H1 (cell line): ENCODE results near the gene HERC4.

Experiments used
- EZH2 ChIP-seq: fragments of 200-600 bp; sonication (generic); IDR thresholded peaks from 2 replicates; pipeline ENCODE4 v1.7.1; 2012; ENCODE audit warnings: low read depth, mild to moderate bottlenecking, moderate library complexity, low read length, inconsistent platforms; ENCODE audit not compliant: severe bottlenecking
- MAX ChIP-seq: IDR thresholded peaks from 2 replicates; pipeline ENCODE4 v1.6.1; 2012; ENCODE audit warnings: inconsistent platforms
- POLR2A ChIP-seq, 2 experiments: IDR thresholded peaks; 1 replicate in 1 of 2; 2 replicates in 1 of 2; pipeline ENCODE4 v1.6.1; 2011; ENCODE audit warnings: low read depth in 2 of 2, low read length in 2 of 2, mild to moderate bottlenecking in 2 of 2; ENCODE audit errors: control extremely low read depth in 1 of 2
- RNF2 ChIP-seq: fragments of 200-900, 300-1000 bp; sonication (generic); IDR thresholded peaks from 2 replicates; pipeline ENCODE4 v1.7.1; 2016; ENCODE audit warnings: borderline replicate concordance, low read depth, mild to moderate bottlenecking, antibody characterized with exemption, low read length; ENCODE audit not compliant: poor library complexity, severe bottlenecking; ENCODE audit errors: missing control alignments
- YY1 ChIP-seq: IDR thresholded peaks from 2 replicates; pipeline ENCODE4 v1.6.1; 2011; ENCODE audit warnings: low read depth, mild to moderate bottlenecking, low read length
- ZNF274 ChIP-seq: IDR thresholded peaks from 2 replicates; pipeline ENCODE4 v1.7.0; 2012; ENCODE audit warnings: low read length, borderline replicate concordance; ENCODE audit errors: extremely low read depth
- TF ChIP-seq, protein P1 (sequence below): IDR thresholded peaks from 2 replicates; pipeline ENCODE4 v1.6.1; 2012; ENCODE audit warnings: low read length, inconsistent platforms

DNA sequence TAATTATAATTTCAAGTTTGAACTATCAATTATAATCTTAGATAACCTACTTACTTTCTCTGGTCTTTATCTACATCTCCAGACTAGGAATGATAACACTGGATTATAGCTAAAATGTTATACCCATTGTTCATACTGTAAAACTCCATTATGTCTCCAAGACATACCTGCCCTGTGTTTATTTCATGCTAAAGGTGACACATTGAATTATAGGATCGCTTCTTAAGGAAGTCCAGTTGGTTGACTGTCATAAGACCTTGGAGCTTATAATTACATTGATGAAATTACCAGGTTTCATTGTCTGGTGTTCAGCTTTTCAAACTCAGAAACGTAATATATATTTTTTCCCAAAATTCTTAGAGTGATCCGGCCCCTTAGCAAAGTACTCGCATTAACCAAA, 15.5 kb upstream of the HERC4 start:
- TF ChIP-seq, protein P1, sequence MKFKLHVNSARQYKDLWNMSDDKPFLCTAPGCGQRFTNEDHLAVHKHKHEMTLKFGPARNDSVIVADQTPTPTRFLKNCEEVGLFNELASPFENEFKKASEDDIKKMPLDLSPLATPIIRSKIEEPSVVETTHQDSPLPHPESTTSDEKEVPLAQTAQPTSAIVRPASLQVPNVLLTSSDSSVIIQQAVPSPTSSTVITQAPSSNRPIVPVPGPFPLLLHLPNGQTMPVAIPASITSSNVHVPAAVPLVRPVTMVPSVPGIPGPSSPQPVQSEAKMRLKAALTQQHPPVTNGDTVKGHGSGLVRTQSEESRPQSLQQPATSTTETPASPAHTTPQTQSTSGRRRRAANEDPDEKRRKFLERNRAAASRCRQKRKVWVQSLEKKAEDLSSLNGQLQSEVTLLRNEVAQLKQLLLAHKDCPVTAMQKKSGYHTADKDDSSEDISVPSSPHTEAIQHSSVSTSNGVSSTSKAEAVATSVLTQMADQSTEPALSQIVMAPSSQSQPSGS: no peak
- TF ChIP-seq RNF2 (no peak), EZH2 (no peak), YY1 (no peak), MAX (no peak), POLR2A (IDR thresholded peaks at IDR 0.05; ENCODE audit: control extremely low read depth in 1 of 2, low read depth in 2 of 2, low read length in 2 of 2) (no peak), ZNF274 (no peak)
